Measurements from ENCODE around the gene ZNF507.
A peak's percentile ranks its signal among the peaks of the same experiment; 100 is the strongest.

ZNF507 gene

GRCh38 chr19:32342695-32343094 lies 2.7 kb upstream of the ZNF507 start:
- Histone ChIP-seq H3K4me3 (ENCODE audit: insufficient read length, low read depth) (no peak overlapping the region), H3K36me3 (ENCODE audit: insufficient read depth, insufficient read length, low read length) (no peaks in the 10 kb centered on the region), H3K27me3 (ENCODE audit: insufficient read depth, insufficient read length) (no peaks in the 10 kb centered on the region), H3K9me3 (ENCODE audit: insufficient read depth, low read length) (no peaks in the 10 kb centered on the region), H3K9ac (ENCODE audit: insufficient read length, low read depth) (no peak overlapping the region), H3K4me1 (ENCODE audit: insufficient read depth, insufficient read length) (peaks cover 3% of the 10 kb centered on the region)
- TF ChIP-seq SUZ12 (IDR thresholded peaks at IDR 0.05; ENCODE audit: extremely low read depth, insufficient read depth, insufficient read length) (no peak), ZNF274 (IDR thresholded peaks at IDR 0.05; ENCODE audit: low read depth, low read length) (no peak), YY1 (IDR thresholded peaks at IDR 0.05; ENCODE audit: insufficient read depth, insufficient read length) (no peak)
- DNase-seq (ENCODE audit: low read depth, low spot score), result no peak

GRCh38 chr19:32343550-32344262 lies 1.7 kb upstream of the ZNF507 start:
- DNase-seq (ENCODE audit: low read depth, low spot score), result no peak
- TF ChIP-seq SUZ12 (IDR thresholded peaks at IDR 0.05; ENCODE audit: extremely low read depth, insufficient read depth, insufficient read length) (no peak), ZNF274 (IDR thresholded peaks at IDR 0.05; ENCODE audit: low read depth, low read length) (no peak), YY1 (IDR thresholded peaks at IDR 0.05; ENCODE audit: insufficient read depth, insufficient read length) (no peak)
- no peak overlapping the region for H3K4me3 ChIP-seq (ENCODE audit: insufficient read length, low read depth)
- no peaks in the 10 kb centered on the region for H3K9me3 ChIP-seq (ENCODE audit: insufficient read depth, low read length)
- H3K36me3 ChIP-seq (ENCODE audit: insufficient read depth, insufficient read length, low read length), result peaks cover 9% of the 10 kb centered on the region
- H3K27me3 ChIP-seq (ENCODE audit: insufficient read depth, insufficient read length), result no peaks in the 10 kb centered on the region
- H3K4me1 ChIP-seq (ENCODE audit: insufficient read depth, insufficient read length), result peaks cover 3% of the 10 kb centered on the region
- H3K9ac ChIP-seq (ENCODE audit: insufficient read length, low read depth), result no peak overlapping the region

GRCh38 chr19:32346901-32347300 lies 1.5 kb downstream of the ZNF507 start:
- no peaks in the 10 kb centered on the region for H3K4me1 ChIP-seq (ENCODE audit: insufficient read depth, insufficient read length)
- TF ChIP-seq ZNF274 (IDR thresholded peaks at IDR 0.05; ENCODE audit: low read depth, low read length), result no peak
- no peak for TF ChIP-seq YY1 (IDR thresholded peaks at IDR 0.05; ENCODE audit: insufficient read depth, insufficient read length)
- no peak for TF ChIP-seq SUZ12 (IDR thresholded peaks at IDR 0.05; ENCODE audit: extremely low read depth, insufficient read depth, insufficient read length)
- no peaks in the 10 kb centered on the region for H3K27me3 ChIP-seq (ENCODE audit: insufficient read depth, insufficient read length)
- peaks cover 25% of the 10 kb centered on the region for H3K36me3 ChIP-seq (ENCODE audit: insufficient read depth, insufficient read length, low read length)
- no peak for DNase-seq (ENCODE audit: low read depth, low spot score)
- H3K4me3 ChIP-seq (ENCODE audit: insufficient read length, low read depth), result peak overlapping the region; percentile 79
- H3K9ac ChIP-seq (ENCODE audit: insufficient read length, low read depth), result peak overlapping the region; percentile 92
- no peaks in the 10 kb centered on the region for H3K9me3 ChIP-seq (ENCODE audit: insufficient read depth, low read length)

GRCh38 chr19:32347573-32347972 lies 2.2 kb downstream of the ZNF507 start:
- DNase-seq (ENCODE audit: low read depth, low spot score), result no peak
- no peaks in the 10 kb centered on the region for H3K4me1 ChIP-seq (ENCODE audit: insufficient read depth, insufficient read length)
- no peak overlapping the region for H3K4me3 ChIP-seq (ENCODE audit: insufficient read length, low read depth)

GRCh38 chr19:32349051-32349450 lies 3.6 kb downstream of the ZNF507 start:
- Histone ChIP-seq H3K9me3 (ENCODE audit: insufficient read depth, low read length) (no peaks in the 10 kb centered on the region), H3K4me1 (ENCODE audit: insufficient read depth, insufficient read length) (no peaks in the 10 kb centered on the region), H3K27me3 (ENCODE audit: insufficient read depth, insufficient read length) (no peaks in the 10 kb centered on the region), H3K9ac (ENCODE audit: insufficient read length, low read depth) (no peak overlapping the region), H3K4me3 (ENCODE audit: insufficient read length, low read depth) (no peak overlapping the region), H3K36me3 (ENCODE audit: insufficient read depth, insufficient read length, low read length) (peaks cover 45% of the 10 kb centered on the region)
- DNase-seq (ENCODE audit: low read depth, low spot score), result no peak
- no peak for TF ChIP-seq ZNF274 (IDR thresholded peaks at IDR 0.05; ENCODE audit: low read depth, low read length)
- no peak for TF ChIP-seq SUZ12 (IDR thresholded peaks at IDR 0.05; ENCODE audit: extremely low read depth, insufficient read depth, insufficient read length)
- no peak for TF ChIP-seq YY1 (IDR thresholded peaks at IDR 0.05; ENCODE audit: insufficient read depth, insufficient read length)

More at GRCh38 chr19:32347573-32347972, 2.2 kb downstream of the ZNF507 start:
- Histone ChIP-seq H3K9ac (ENCODE audit: insufficient read length, low read depth) (no peak overlapping the region), H3K36me3 (ENCODE audit: insufficient read depth, insufficient read length, low read length) (peaks cover 31% of the 10 kb centered on the region), H3K9me3 (ENCODE audit: insufficient read depth, low read length) (no peaks in the 10 kb centered on the region), H3K27me3 (ENCODE audit: insufficient read depth, insufficient read length) (no peaks in the 10 kb centered on the region)
- TF ChIP-seq SUZ12 (IDR thresholded peaks at IDR 0.05; ENCODE audit: extremely low read depth, insufficient read depth, insufficient read length), result no peak

GRCh38 chr19:32349724-32350470 lies 4.5 kb downstream of the ZNF507 start:
- Histone ChIP-seq H3K4me3 (ENCODE audit: insufficient read length, low read depth) (no peak overlapping the region), H3K9me3 (ENCODE audit: insufficient read depth, low read length) (no peaks in the 10 kb centered on the region), H3K36me3 (ENCODE audit: insufficient read depth, insufficient read length, low read length) (peaks cover 54% of the 10 kb centered on the region), H3K4me1 (ENCODE audit: insufficient read depth, insufficient read length) (no peaks in the 10 kb centered on the region), H3K9ac (ENCODE audit: insufficient read length, low read depth) (no peak overlapping the region), H3K27me3 (ENCODE audit: insufficient read depth, insufficient read length) (no peaks in the 10 kb centered on the region)
- TF ChIP-seq ZNF274 (IDR thresholded peaks at IDR 0.05; ENCODE audit: low read depth, low read length) (no peak), YY1 (IDR thresholded peaks at IDR 0.05; ENCODE audit: insufficient read depth, insufficient read length) (no peak), SUZ12 (IDR thresholded peaks at IDR 0.05; ENCODE audit: extremely low read depth, insufficient read depth, insufficient read length) (no peak)
- no peak for DNase-seq (ENCODE audit: low read depth, low spot score)

GRCh38 chr19:32350471-32350865 lies 5.1 kb downstream of the ZNF507 start:
- TF ChIP-seq SUZ12 (IDR thresholded peaks at IDR 0.05; ENCODE audit: extremely low read depth, insufficient read depth, insufficient read length) (no peak), YY1 (IDR thresholded peaks at IDR 0.05; ENCODE audit: insufficient read depth, insufficient read length) (no peak), ZNF274 (IDR thresholded peaks at IDR 0.05; ENCODE audit: low read depth, low read length) (no peak)

More at GRCh38 chr19:32350471-32350865, 5.1 kb downstream of the ZNF507 start:
- H3K9me3 ChIP-seq (ENCODE audit: insufficient read depth, low read length), result no peaks in the 10 kb centered on the region
- peaks cover 59% of the 10 kb centered on the region for H3K36me3 ChIP-seq (ENCODE audit: insufficient read depth, insufficient read length, low read length)
- H3K27me3 ChIP-seq (ENCODE audit: insufficient read depth, insufficient read length), result no peaks in the 10 kb centered on the region
- H3K4me3 ChIP-seq (ENCODE audit: insufficient read length, low read depth), result no peak overlapping the region
- DNase-seq (ENCODE audit: low read depth, low spot score), result no peak
- no peaks in the 10 kb centered on the region for H3K4me1 ChIP-seq (ENCODE audit: insufficient read depth, insufficient read length)
- no peak overlapping the region for H3K9ac ChIP-seq (ENCODE audit: insufficient read length, low read depth)

Measured in NT2/D1 (cell line).